GM19397 (cell line): ENCODE data around the gene HADH.

Experiments
- ATAC-seq: cut with Tn5 transposase; IDR thresholded peaks from one replicate; pipeline ENCODE4 v1.9.1; 2021; ENCODE audit warnings: mild to moderate bottlenecking, moderate library complexity; ENCODE audit not compliant: unreplicated experiment

HADH gene

GRCh38 chr4:108055787-108056186 is 66.1 kb downstream of the HADH start:
- ATAC-seq = no peak

DNA sequence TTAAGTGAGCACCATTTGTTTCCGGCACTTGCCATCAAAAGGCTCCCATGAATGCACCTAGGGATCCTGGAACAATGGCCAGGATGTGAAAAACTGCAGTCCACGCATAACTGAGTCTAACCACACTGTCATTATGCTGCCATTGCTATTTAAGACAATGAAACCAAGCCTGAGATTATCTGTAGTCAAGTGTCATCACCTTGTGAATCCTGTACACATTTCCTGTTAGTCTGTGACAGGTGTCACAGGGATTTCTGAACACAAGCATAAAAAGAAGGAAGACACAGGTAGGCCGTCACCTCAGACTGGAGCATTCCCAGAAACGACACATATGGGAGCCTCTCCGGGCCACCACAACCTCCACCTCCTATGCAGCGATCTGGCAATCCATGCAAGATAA is 66.7 kb downstream of the HADH start:
- no peak for ATAC-seq

DNA sequence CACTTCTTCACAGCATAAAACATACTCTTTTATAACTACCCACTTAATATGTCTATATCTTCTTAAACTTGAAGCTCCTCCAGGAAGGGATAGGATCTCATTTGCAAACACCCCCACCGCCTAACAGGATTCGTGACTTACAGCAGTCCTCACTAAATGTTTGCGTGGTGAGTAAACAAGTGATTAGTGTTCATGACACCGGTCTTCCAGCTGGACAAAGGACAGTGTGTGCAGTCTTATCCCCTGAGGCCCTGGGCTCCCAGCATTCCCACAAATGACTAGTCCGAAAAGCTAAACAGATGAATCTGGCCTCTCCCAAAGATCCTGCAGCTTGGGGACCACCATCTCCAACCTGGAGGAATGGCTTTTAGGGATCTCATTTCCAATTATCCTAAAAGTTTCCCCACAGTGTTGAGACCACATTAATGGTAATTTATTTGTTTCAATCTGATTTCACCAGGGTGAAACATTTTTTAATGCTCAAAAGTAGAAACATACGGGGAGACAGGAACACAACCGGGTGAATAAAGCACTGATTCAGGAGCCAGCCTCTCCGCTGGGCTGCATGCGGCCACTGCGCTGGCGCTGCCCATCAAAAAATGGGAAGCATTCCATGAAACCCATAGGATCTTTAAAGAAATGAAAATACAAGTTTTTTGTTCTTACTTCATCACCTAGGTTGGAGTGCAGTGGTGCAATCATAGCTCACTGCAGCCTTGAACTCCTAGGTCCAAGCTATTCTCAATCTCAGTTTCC is 69.2 kb downstream of the HADH start:
- no peak for ATAC-seq

GRCh38 chr4:108060164-108060563 is 70.5 kb downstream of the HADH start:
- ATAC-seq = no peak

DNA sequence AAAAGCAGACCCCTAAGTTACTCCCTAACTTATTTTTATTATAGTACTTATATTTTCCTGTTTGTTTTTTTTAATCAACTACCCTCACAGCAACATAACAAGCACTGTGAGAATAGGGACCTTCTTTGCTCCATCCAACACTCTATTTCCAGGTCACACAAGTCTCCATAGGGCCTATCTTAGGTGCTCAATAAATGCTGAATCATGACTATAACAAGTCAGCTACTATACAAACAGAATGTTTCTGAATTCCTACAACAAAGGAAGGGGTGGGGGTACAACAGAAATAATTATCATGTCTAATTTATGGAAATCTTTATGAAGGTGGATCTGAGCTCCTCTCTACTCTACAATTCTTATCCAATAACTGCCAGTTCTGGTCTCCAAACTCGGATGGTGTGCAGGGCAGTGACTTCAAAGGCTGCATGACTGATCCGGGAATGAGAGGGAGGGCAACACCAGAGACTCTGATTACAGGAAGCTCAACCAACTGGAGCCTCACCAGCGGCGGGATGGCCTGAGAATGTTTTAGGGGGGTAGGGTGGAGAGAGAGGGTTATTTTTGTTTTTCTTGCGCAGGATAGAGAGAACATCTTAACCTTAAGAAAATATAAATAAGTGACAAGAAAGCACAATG is 71.1 kb downstream of the HADH start:
- no peak for ATAC-seq

- no peak for ATAC-seq
Measured at GRCh38 chr4:108068442-108068841, 78.8 kb downstream of the HADH start.

- no peak for ATAC-seq
Measured at GRCh38 chr4:108070775-108071174, 81.1 kb downstream of the HADH start.

DNA sequence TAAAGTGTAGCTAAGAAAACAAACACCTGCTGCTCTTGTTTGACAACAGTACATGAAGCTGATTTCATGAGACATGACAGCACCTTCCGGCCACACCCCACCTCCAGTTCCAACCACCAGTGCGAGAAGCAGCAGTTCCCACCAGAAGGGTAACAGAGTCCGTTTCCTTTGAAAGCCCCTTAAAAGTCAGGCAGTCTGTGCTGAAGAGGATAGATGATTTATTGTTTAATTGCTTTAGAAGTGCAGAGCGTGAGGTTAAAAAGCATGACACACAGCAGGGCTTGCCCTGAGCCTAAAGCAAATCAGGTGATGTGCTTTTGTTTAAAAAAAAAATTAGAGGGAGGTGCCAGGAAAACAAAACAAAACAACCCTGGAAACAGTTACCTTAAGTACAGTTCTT is 82.6 kb downstream of the HADH start:
- ATAC-seq = peak; percentile 46

GRCh38 chr4:108078024-108078733 is 88.5 kb downstream of the HADH start:
- ATAC-seq = no peak

- no peak for ATAC-seq
Measured at GRCh38 chr4:108080747-108081146, 91.1 kb downstream of the HADH start.

- no peak for ATAC-seq
Measured at GRCh38 chr4:108081256-108081655, 91.6 kb downstream of the HADH start.
